GM18511 (cell line): Measurements from ENCODE around the gene DLX5.

Experiments used
- ATAC-seq: cut with Tn5 transposase; IDR thresholded peaks from one replicate; pipeline ENCODE4 v1.9.1; 2021; ENCODE audit warnings: mild to moderate bottlenecking, moderate library complexity; ENCODE audit not compliant: unreplicated experiment

DLX5 gene

GRCh38 chr7:96992192-96993005 lies 32.2 kb downstream of the DLX5 start:
- no peak for ATAC-seq

GRCh38 chr7:96991546-96992191 lies 33.0 kb downstream of the DLX5 start:
- no peak for ATAC-seq

DNA sequence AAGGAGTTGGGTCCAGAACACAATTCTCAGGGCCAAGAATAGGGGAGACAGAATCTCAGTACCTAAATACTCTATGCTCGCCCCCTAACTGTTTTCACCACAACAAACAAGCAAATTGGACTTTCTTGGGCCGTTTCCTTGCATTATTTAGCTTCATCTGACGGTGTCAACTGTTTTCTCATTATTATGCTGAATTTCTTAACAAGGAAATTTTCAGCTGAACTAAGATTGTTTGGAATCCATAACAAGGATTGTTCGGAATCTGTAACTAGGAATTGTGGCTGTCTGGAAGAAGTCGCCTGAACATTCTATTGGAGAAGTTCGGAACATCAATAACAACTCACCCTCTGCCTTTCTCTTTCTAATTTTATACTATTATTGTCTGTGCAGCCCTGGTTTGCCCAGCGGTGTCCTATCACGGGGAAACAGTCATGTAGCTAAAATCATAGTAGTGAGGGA lies 34.7 kb downstream of the DLX5 start:
- ATAC-seq, result no peak

- ATAC-seq, result no peak
Observed at GRCh38 chr7:96989241-96989858, 35.3 kb downstream of the DLX5 start.

- ATAC-seq, result no peak
Observed at GRCh38 chr7:96987719-96988118, 36.9 kb downstream of the DLX5 start.

- ATAC-seq, result no peak
Observed at GRCh38 chr7:96986901-96987300, 37.7 kb downstream of the DLX5 start.

DNA sequence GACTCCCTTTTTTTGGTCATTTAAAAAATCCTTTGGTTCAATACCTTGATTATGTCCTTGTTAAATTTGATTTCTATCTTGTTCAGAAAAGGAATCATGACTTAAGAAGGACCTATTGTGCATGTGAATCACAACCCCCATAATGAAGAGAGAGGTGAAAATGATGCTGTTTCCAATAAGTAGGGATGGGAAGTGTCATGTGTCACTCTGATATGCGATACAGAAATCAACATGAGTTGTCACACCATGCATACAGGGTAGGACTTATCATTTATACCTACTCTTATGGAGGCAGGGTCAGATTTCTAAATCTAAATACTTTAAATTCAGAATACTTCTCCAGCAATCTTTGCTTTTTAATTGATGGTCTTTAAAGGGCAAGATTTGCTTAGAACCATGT lies 38.6 kb downstream of the DLX5 start:
- ATAC-seq, result no peak

- no peak for ATAC-seq
Observed at GRCh38 chr7:96982586-96982985, 42.0 kb downstream of the DLX5 start.

- no peak for ATAC-seq
Observed at GRCh38 chr7:96979551-96980276, 44.9 kb downstream of the DLX5 start.

GRCh38 chr7:96977445-96977844 lies 47.2 kb downstream of the DLX5 start:
- no peak for ATAC-seq

DNA sequence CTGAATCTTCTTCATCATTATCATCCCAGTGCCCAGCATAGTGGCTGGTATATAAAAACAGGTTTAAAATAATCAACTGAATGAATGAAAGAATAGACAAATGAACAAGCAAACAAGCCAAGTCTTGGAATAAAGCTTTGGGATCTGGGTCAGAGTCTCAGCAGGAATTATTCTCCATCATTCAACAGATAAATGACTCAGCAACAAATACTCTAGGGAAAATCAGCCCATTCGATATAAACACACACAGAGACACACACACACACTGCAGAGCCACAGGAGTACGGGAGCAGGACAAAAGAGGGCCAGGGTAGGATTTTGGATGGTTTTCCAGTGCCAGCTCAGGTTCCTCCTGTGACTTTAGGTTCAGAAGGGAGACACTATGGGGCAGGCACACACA lies 48.5 kb downstream of the DLX5 start:
- no peak for ATAC-seq

DNA sequence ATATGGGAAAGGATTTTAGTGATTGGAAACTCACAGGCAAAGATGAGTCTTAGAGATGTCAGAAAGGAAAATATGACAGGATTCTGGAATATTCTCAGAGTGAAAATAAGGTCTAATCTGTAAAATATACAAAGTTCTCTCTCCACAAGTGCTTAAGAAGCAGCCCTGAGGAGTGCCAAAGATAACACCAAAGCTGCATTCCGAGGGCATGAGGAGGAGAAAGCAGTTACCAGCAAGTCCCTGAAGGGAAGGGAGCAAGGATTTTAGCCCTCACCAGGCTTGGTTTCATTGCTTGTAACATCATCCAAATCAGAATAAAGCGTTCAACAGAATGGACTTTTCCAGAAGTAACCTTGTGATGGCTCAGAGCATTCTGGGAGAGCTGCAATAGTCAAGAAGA lies 50.6 kb downstream of the DLX5 start:
- ATAC-seq, result no peak

DNA sequence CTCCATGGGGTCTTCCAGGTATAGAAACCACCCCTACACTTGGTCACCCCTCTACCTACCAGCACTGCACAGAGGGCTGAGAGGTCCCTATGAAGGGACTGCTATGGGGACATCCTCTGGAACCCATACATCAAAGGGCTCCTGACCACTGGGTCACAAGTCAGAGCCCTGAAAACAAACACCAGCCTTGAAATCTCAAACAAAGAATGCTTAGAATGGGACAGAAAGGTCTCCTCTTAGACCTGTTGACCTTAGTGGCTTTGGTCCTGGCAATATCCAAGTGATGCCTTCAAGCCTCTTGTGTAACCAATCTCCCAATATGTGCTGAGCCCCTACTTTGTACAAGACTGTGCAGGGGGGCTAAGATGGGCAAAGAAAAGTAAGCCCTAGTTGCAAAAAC lies 53.9 kb downstream of the DLX5 start:
- no peak for ATAC-seq
